ENCODE results near the gene STH. TPM values are rescaled to one million over a fixed set of nuclear protein-coding genes. Genes with fewer than 3 reads are reported as not detected.

The STH gene
- total and polyA plus RNA-seq, 2 experiments from 2014 or later, result 0.55 TPM; not detected in 1

- no peak for TF ChIP-seq ZNF462 (CRISPR knock-in tag; IDR thresholded peaks at IDR 0.05)
- no peak for TF ChIP-seq REST (IDR thresholded peaks at IDR 0.05; ENCODE audit: unreplicated experiment)
- TF ChIP-seq CREB1 (CRISPR knock-in tag; IDR thresholded peaks at IDR 0.05; ENCODE audit: low read depth), result no peak
- no peak for TF ChIP-seq STAT1 (IDR thresholded peaks at IDR 0.05; ENCODE audit: unreplicated experiment)
- TF ChIP-seq JUNB (IDR thresholded peaks at IDR 0.05; ENCODE audit: unreplicated experiment), result no peak
- TF ChIP-seq EZH2 (IDR thresholded peaks at IDR 0.05; ENCODE audit: low read depth, unreplicated experiment), result no peak
- TF ChIP-seq EZH2phosphoT487 (IDR thresholded peaks at IDR 0.05; ENCODE audit: unreplicated experiment), result no peak
- TF ChIP-seq ZNF331 (CRISPR knock-in tag; IDR thresholded peaks at IDR 0.05; ENCODE audit: low read depth), result no peak
These were observed 28.9 kb downstream of the STH start (continued) for GRCh38 chr17:46027976-46028325.

All from GM23338 (cell line).